Transverse colon (tissue), 4 donors: ENCODE data around the gene WWOX. TPM values are rescaled to one million over a fixed set of nuclear protein-coding genes. Genes with fewer than 3 reads are reported as not detected.

Source experiments
- DNase-seq: peaks from one replicate; pipeline ENCODE4 v3.0.0-alpha.2; 2019
- H3K27ac ChIP-seq, 4 donors: fragments of 200-600 bp; sonication (generic); 2 replicates each; pipeline ENCODE4 v1.5.1; 2016 to 2018; ENCODE audit warnings: inconsistent platforms in 4 of 4
- H3K27me3 ChIP-seq: fragments of 200-600 bp; sonication (generic); 2 replicates; pipeline ENCODE4 v1.5.1; 2017; ENCODE audit warnings: inconsistent platforms
- H3K36me3 ChIP-seq, 4 donors: fragments of 200-600 bp; sonication (generic); 2 replicates each; pipeline ENCODE4 v1.5.1; 2017 to 2019; ENCODE audit warnings: inconsistent platforms in 4 of 4
- H3K4me1 ChIP-seq, 4 donors: fragments of 200-600 bp; sonication (generic); 2 replicates each; pipeline ENCODE4 v1.5.1; 2017 to 2020; ENCODE audit warnings: inconsistent platforms in 4 of 4
- H3K4me3 ChIP-seq, 4 donors: fragments of 200-600 bp; sonication (generic); 1 replicate in 1 of 4; 2 replicates in 3 of 4; pipeline versions ENCODE4 v1.5.1 to v1.6.1; 2017 to 2019; ENCODE audit warnings: inconsistent platforms in 4 of 4
- H3K9me3 ChIP-seq, 2 donors: fragments of 200-600 bp; sonication (generic); 2 replicates each; pipeline ENCODE4 v1.5.1; 2017 to 2019; ENCODE audit warnings: inconsistent platforms in 2 of 2
- EP300 ChIP-seq: sonication (generic); formaldehyde crosslinking; IDR thresholded peaks from one replicate; pipeline ENCODE4 v1.6.1; 2017; ENCODE audit warnings: antibody characterized with exemption, low read depth
- POLR2A ChIP-seq: fragments of 450-650 bp; IDR thresholded peaks from one replicate; pipeline ENCODE4 v1.6.1; 2016; ENCODE audit warnings: antibody characterized with exemption, mild to moderate bottlenecking, moderate library complexity
- POLR2AphosphoS5 ChIP-seq, 3 donors: sonication (generic); formaldehyde crosslinking; IDR thresholded peaks; one replicate each; pipeline ENCODE4 v1.6.1; 2016; ENCODE audit warnings: antibody characterized with exemption in 3 of 3
- WGBS, 2 donors: methylation state at CpG; one replicate each; pipeline ENCODE4 v1.1.5; 2018; ENCODE audit warnings: low coverage in 1 of 2; 5-methylcytosine and 5-hydroxymethylcytosine counted together
- in situ Hi-C, 4 donors: fragments of 200-750 bp; cut with MboI; loops; one replicate each; pipeline versions ENCODE4 v1.15.0 to v1.15.1; 2017; ENCODE audit warnings: low sequenced_read_pairs in 3 of 4, low pct_ligation_motif_present in 1 of 4, low pct_unique_long_range_greater_than_20kb in 1 of 4
- intact Hi-C: fragments of 100-400 bp; cut with DNase I; formaldehyde crosslinking; loops from one replicate; pipeline ENCODE4 v1.15.1; 2023; ENCODE audit warnings: low total_unique reads
- total RNA-seq, 4 donors: library from RNA; depleted of rRNA; stranded (reverse); fragments of >200 nt; gene quantifications; one replicate each; pipeline ENCODE4 v1.1.0, GENCODE V29; 2016
- TF ChIP-seq, protein P1 (sequence below), 5 experiments: fragments of 200-600 bp in 3 of 5; fragments of 450-650 bp in 2 of 5; sonication (generic) in 3 of 5; IDR thresholded peaks; 1 replicate in 2 of 5; 2 replicates in 3 of 5; pipeline ENCODE4 v1.5.1; 2016 to 2017; ENCODE audit warnings: antibody characterized with exemption in 5 of 5, inconsistent platforms in 3 of 5, mild to moderate bottlenecking in 2 of 5, moderate library complexity in 1 of 5

Gene WWOX
- total RNA-seq, 4 donors from 2014 or later = 11.2 to 53.8 (median 24.8) TPM

- WGBS, 2 donors = 55 to 56% methylated on average over 2 of the region's 2 CpGs
- in situ Hi-C loops = loop anchor here in 1 of 4 donors (25.0 kb wide), 1 partner anchor 894 kb away; the partner anchor contains the start of gene MAF
- Histone ChIP-seq H3K4me1 (no peaks in the 10 kb centered on the region), H3K4me3 (no peak overlapping the region), H3K9me3 (no peaks in the 10 kb centered on the region), H3K36me3 (no peaks in the 10 kb centered on the region), H3K27ac (no peak overlapping the region), H3K27me3 (no peaks in the 10 kb centered on the region)
- no peak for DNase-seq
- TF ChIP-seq POLR2A (no peak), POLR2AphosphoS5 (IDR thresholded peaks at IDR 0.05) (no peak), EP300 (no peak)
- TF ChIP-seq, protein P1, sequence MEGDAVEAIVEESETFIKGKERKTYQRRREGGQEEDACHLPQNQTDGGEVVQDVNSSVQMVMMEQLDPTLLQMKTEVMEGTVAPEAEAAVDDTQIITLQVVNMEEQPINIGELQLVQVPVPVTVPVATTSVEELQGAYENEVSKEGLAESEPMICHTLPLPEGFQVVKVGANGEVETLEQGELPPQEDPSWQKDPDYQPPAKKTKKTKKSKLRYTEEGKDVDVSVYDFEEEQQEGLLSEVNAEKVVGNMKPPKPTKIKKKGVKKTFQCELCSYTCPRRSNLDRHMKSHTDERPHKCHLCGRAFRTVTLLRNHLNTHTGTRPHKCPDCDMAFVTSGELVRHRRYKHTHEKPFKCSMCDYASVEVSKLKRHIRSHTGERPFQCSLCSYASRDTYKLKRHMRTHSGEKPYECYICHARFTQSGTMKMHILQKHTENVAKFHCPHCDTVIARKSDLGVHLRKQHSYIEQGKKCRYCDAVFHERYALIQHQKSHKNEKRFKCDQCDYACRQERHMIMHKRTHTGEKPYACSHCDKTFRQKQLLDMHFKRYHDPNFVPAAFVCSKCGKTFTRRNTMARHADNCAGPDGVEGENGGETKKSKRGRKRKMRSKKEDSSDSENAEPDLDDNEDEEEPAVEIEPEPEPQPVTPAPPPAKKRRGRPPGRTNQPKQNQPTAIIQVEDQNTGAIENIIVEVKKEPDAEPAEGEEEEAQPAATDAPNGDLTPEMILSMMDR (IDR thresholded peaks at IDR 0.05) = no peak
- intact Hi-C loops = no loop called here
These were observed 618.7 kb downstream of the WWOX start for GRCh38 chr16:78718141-78718540.

DNA sequence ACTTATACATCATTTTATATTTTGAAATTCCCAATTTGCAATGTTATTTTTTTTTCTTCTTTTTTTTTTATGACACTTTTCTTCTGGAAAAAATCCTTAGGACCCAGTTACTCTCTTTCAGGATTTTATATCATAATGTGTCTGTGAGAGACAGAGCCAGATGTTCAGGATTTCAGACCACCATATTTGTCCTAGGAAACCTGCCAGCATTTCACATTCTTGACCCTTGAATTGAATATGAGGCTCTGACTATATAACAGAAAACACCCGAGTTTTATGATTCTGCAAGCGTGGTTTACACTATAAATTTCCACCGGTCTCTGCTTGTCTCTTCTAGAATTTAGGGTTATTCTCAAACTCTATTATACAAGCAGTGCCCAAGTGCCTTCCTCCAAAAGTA lies 621.0 kb downstream of the WWOX start:
- no peak for DNase-seq
- intact Hi-C loops (no loop called here), in situ Hi-C loops (loop anchor here in 1 of 4 donors (25.0 kb wide), 1 partner anchor 892 kb away; the partner anchor contains the start of gene MAF)
- Histone ChIP-seq H3K4me3 (no peak overlapping the region), H3K9me3 (no peaks in the 10 kb centered on the region), H3K4me1 (no peaks in the 10 kb centered on the region), H3K27ac (no peak overlapping the region), H3K36me3 (no peaks in the 10 kb centered on the region), H3K27me3 (no peaks in the 10 kb centered on the region)
- TF ChIP-seq POLR2A (no peak), EP300 (no peak), POLR2AphosphoS5 (IDR thresholded peaks at IDR 0.05) (no peak)
- TF ChIP-seq, protein P1 (IDR thresholded peaks at IDR 0.05) = no peak
- 35 to 55% methylated on average over 2 to 3 of the region's 3 CpGs for WGBS, 2 donors

DNA sequence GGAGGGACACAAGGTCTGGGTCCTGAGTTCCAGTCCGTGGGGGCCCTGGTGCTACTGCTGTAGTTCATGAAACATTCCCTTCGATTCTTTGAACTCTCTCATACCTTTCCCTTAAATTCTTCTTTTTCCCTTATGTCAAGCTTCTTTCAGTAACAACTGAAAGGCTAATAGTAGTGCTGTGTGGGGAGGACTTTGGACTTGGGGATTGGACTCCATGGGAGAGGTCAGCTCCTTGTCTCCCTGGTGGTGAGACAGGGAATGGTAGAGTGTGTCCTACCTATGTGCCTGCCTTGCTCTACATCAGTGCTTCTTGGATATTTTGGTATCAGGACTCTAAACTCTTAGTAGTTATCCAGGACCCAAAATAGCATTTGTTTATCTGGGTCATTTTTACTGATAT lies 628.1 kb downstream of the WWOX start:
- no peak for TF ChIP-seq EP300
- TF ChIP-seq, protein P1 (IDR thresholded peaks at IDR 0.05) = peak in 4 of 5 experiments; percentile 13 to 29 (median 24)
- TF ChIP-seq POLR2AphosphoS5 (IDR thresholded peaks at IDR 0.05) = no peak
- no peak for TF ChIP-seq POLR2A
- DNase-seq = no peak
- Histone ChIP-seq H3K9me3 (no peaks in the 10 kb centered on the region), H3K36me3 (no peaks in the 10 kb centered on the region), H3K4me3 (no peak overlapping the region), H3K27me3 (no peaks in the 10 kb centered on the region), H3K4me1 (peaks cover 0 to 4% (median 0%) of the 10 kb centered on the region in 4 donors), H3K27ac (no peak overlapping the region)
- 89% methylated on average over 2 of the region's 2 CpGs; no CpG with 5 or more reads in 1 of the 2 donors for WGBS, 2 donors
- intact Hi-C loops = no loop called here
- in situ Hi-C loops = no loop called here

- Histone ChIP-seq H3K9me3 (no peaks in the 10 kb centered on the region), H3K4me1 (peaks cover 0 to 4% (median 0%) of the 10 kb centered on the region in 4 donors), H3K36me3 (no peaks in the 10 kb centered on the region), H3K27ac (no peak overlapping the region), H3K27me3 (no peaks in the 10 kb centered on the region), H3K4me3 (no peak overlapping the region)
- in situ Hi-C loops = no loop called here
- no peak for TF ChIP-seq POLR2AphosphoS5 (IDR thresholded peaks at IDR 0.05)
- TF ChIP-seq POLR2A = no peak
- no peak for DNase-seq
- WGBS, 2 donors = 31% methylated on average over 2 of the region's 2 CpGs
- intact Hi-C loops = no loop called here
These were observed 630.2 kb downstream of the WWOX start for GRCh38 chr16:78729687-78730086.

GRCh38 chr16:78731785-78732184 lies 632.3 kb downstream of the WWOX start:
- 100% methylated on average over 1 of the region's 1 CpG; no CpG with 5 or more reads in 1 of the 2 donors for WGBS, 2 donors

More at GRCh38 chr16:78731785-78732184, 632.3 kb downstream of the WWOX start:
- Histone ChIP-seq H3K27ac (no peak overlapping the region), H3K4me3 (no peak overlapping the region), H3K27me3 (no peaks in the 10 kb centered on the region), H3K4me1 (peaks cover 0 to 4% (median 0%) of the 10 kb centered on the region in 4 donors), H3K36me3 (no peaks in the 10 kb centered on the region), H3K9me3 (no peaks in the 10 kb centered on the region)
- TF ChIP-seq POLR2A (no peak), EP300 (no peak), POLR2AphosphoS5 (IDR thresholded peaks at IDR 0.05) (no peak)
- TF ChIP-seq, protein P1 (IDR thresholded peaks at IDR 0.05) = no peak
- intact Hi-C loops (no loop called here), in situ Hi-C loops (no loop called here)
- DNase-seq = no peak
